ENCODE measurements around the gene TPCN1.

The TPCN1 gene

GRCh38 chr12:113302886-113303640 lies 81.8 kb downstream of the TPCN1 start:
- no peak for DNase-seq (ENCODE audit: low spot score)
- no peak for TF ChIP-seq CTCF (IDR thresholded peaks at IDR 0.05; ENCODE audit: borderline replicate concordance, control extremely low read depth, extremely low read depth, insufficient read depth, missing control alignments)
- in situ Hi-C loops (cut with MboI; ENCODE audit: low sequenced_read_pairs, unreplicated experiment), result no loop called here

GRCh38 chr12:113305281-113305856 lies 84.1 kb downstream of the TPCN1 start:
- DNase-seq (ENCODE audit: low spot score), result no peak
- in situ Hi-C loops (cut with MboI; ENCODE audit: low sequenced_read_pairs, unreplicated experiment), result no loop called here
- TF ChIP-seq CTCF (IDR thresholded peaks at IDR 0.05; ENCODE audit: borderline replicate concordance, control extremely low read depth, extremely low read depth, insufficient read depth, missing control alignments), result no peak

GRCh38 chr12:113306382-113306781 lies 85.1 kb downstream of the TPCN1 start:
- no peak for TF ChIP-seq CTCF (IDR thresholded peaks at IDR 0.05; ENCODE audit: borderline replicate concordance, control extremely low read depth, extremely low read depth, insufficient read depth, missing control alignments)
- DNase-seq (ENCODE audit: low spot score), result peak; percentile 15
- in situ Hi-C loops (cut with MboI; ENCODE audit: low sequenced_read_pairs, unreplicated experiment), result no loop called here

- TF ChIP-seq CTCF (IDR thresholded peaks at IDR 0.05; ENCODE audit: borderline replicate concordance, control extremely low read depth, extremely low read depth, insufficient read depth, missing control alignments), result peak; percentile 4
- no peak for DNase-seq (ENCODE audit: low spot score)
- in situ Hi-C loops (cut with MboI; ENCODE audit: low sequenced_read_pairs, unreplicated experiment), result no loop called here
These were observed 89.2 kb downstream of the TPCN1 start for GRCh38 chr12:113310489-113310888.

- DNase-seq (ENCODE audit: low spot score), result no peak
- TF ChIP-seq CTCF (IDR thresholded peaks at IDR 0.05; ENCODE audit: borderline replicate concordance, control extremely low read depth, extremely low read depth, insufficient read depth, missing control alignments), result no peak
- in situ Hi-C loops (cut with MboI; ENCODE audit: low sequenced_read_pairs, unreplicated experiment), result no loop called here
These were observed 92.9 kb downstream of the TPCN1 start for GRCh38 chr12:113314121-113314529.

GRCh38 chr12:113315358-113315757 lies 94.1 kb downstream of the TPCN1 start:
- in situ Hi-C loops (cut with MboI; ENCODE audit: low sequenced_read_pairs, unreplicated experiment), result no loop called here
- no peak for TF ChIP-seq CTCF (IDR thresholded peaks at IDR 0.05; ENCODE audit: borderline replicate concordance, control extremely low read depth, extremely low read depth, insufficient read depth, missing control alignments)
- DNase-seq (ENCODE audit: low spot score), result no peak
